IgD-negative memory B cell (primary cell): ENCODE data around the gene SMR3A. TPM values are rescaled to one million over a fixed set of nuclear protein-coding genes. Genes with fewer than 3 reads are reported as not detected.

Experiments
- H3K27ac Mint-ChIP-seq, 3 donors: one replicate each; pipeline ENCODE4 v1.8.0; 2020 to 2022; ENCODE audit warnings: mild to moderate bottlenecking in 3 of 3, mixed read lengths in 3 of 3, moderate library complexity in 1 of 3
- H3K27me3 Mint-ChIP-seq: one replicate; pipeline ENCODE4 v1.8.0; 2021; ENCODE audit warnings: mixed read lengths
- H3K36me3 Mint-ChIP-seq: one replicate; pipeline ENCODE4 v1.8.0; 2020; ENCODE audit warnings: mild to moderate bottlenecking, mixed read lengths
- H3K4me1 Mint-ChIP-seq, 3 donors: one replicate each; pipeline ENCODE4 v1.8.0; 2020 to 2022; ENCODE audit warnings: mixed read lengths in 3 of 3, mild to moderate bottlenecking in 1 of 3
- H3K4me3 Mint-ChIP-seq, 4 donors: one replicate each; pipeline ENCODE4 v1.8.0; 2020 to 2022; ENCODE audit warnings: mild to moderate bottlenecking in 4 of 4, mixed read lengths in 4 of 4, moderate library complexity in 3 of 4
- H3K9me3 Mint-ChIP-seq, 3 donors: one replicate each; pipeline ENCODE4 v1.8.0; 2020 to 2021; ENCODE audit warnings: mixed read lengths in 3 of 3, mild to moderate bottlenecking in 1 of 3
- polyA plus RNA-seq: library from polyadenylated mRNA; unstranded; fragments of 300-500 nt; fragmentation: Illumina TruSeq; gene quantifications from one replicate; pipeline ENCODE4 v1.2.3, GENCODE V29; 2021

SMR3A gene
- polyA plus RNA-seq: not detected

GRCh38 chr4:70360460-70360859, at the start of gene SMR3A:
Gene SMR3A (plus strand): TSS chr4:70360760. CDS start chr4:70362116, 1,356 bp downstream.
- peaks cover 0 to 5% (median 0%) of the 10 kb centered on the region in 3 donors for H3K4me1 Mint-ChIP-seq
- no peak within 1 kb of the TSS for H3K4me3 Mint-ChIP-seq
- H3K36me3 Mint-ChIP-seq: no peaks in the 10 kb centered on the region
- H3K9me3 Mint-ChIP-seq: peaks cover 0 to 11% (median 1%) of the 10 kb centered on the region in 3 donors
- H3K27me3 Mint-ChIP-seq: peaks cover 3% of the 10 kb centered on the region
- no peak within 1 kb of the TSS for H3K27ac Mint-ChIP-seq

GRCh38 chr4:70313736-70314135, 46.8 kb upstream of the SMR3A start:
- Mint-ChIP-seq H3K36me3 (no peaks in the 10 kb centered on the region), H3K27me3 (no peaks in the 10 kb centered on the region), H3K9me3 (peaks cover 0 to 3% (median 2%) of the 10 kb centered on the region in 3 donors), H3K4me1 (no peaks in the 10 kb centered on the region), H3K4me3 (no peak overlapping the region), H3K27ac (no peak overlapping the region)

GRCh38 chr4:70315928-70316327, 44.6 kb upstream of the SMR3A start:
- H3K36me3 Mint-ChIP-seq: no peaks in the 10 kb centered on the region
- H3K4me3 Mint-ChIP-seq: no peak overlapping the region
- peak overlapping the region in 1 of 3 donors; percentile 69 for H3K27ac Mint-ChIP-seq
- H3K9me3 Mint-ChIP-seq: peaks cover 0 to 2% (median 0%) of the 10 kb centered on the region in 3 donors
- no peaks in the 10 kb centered on the region for H3K27me3 Mint-ChIP-seq
- H3K4me1 Mint-ChIP-seq: no peaks in the 10 kb centered on the region

GRCh38 chr4:70326052-70326451, 34.5 kb upstream of the SMR3A start:
- Mint-ChIP-seq H3K27me3 (no peaks in the 10 kb centered on the region), H3K27ac (no peak overlapping the region), H3K4me1 (no peaks in the 10 kb centered on the region), H3K4me3 (no peak overlapping the region), H3K9me3 (peaks cover 0 to 4% (median 1%) of the 10 kb centered on the region in 3 donors), H3K36me3 (no peaks in the 10 kb centered on the region)

GRCh38 chr4:70334681-70335080, 25.9 kb upstream of the SMR3A start, which contains the start of gene CABS1:
Gene CABS1 (plus strand): TSS chr4:70334981. CDS start chr4:70335040, 59 bp downstream.
- Mint-ChIP-seq H3K36me3 (no peaks in the 10 kb centered on the region), H3K4me1 (no peaks in the 10 kb centered on the region), H3K4me3 (no peak within 1 kb of the TSS), H3K27me3 (no peaks in the 10 kb centered on the region), H3K9me3 (peaks cover 0 to 3% (median 1%) of the 10 kb centered on the region in 3 donors), H3K27ac (no peak within 1 kb of the TSS)

- Mint-ChIP-seq H3K4me3 (no peak overlapping the region), H3K9me3 (peaks cover 0 to 3% (median 1%) of the 10 kb centered on the region in 3 donors), H3K27ac (no peak overlapping the region), H3K36me3 (no peaks in the 10 kb centered on the region), H3K27me3 (no peaks in the 10 kb centered on the region), H3K4me1 (no peaks in the 10 kb centered on the region)
These were observed 24.5 kb upstream of the SMR3A start for GRCh38 chr4:70336043-70336442.

- no peaks in the 10 kb centered on the region for H3K27me3 Mint-ChIP-seq
- no peak overlapping the region for H3K27ac Mint-ChIP-seq
- H3K36me3 Mint-ChIP-seq: no peaks in the 10 kb centered on the region
- H3K4me1 Mint-ChIP-seq: no peaks in the 10 kb centered on the region
- no peak overlapping the region for H3K4me3 Mint-ChIP-seq
- peaks cover 0 to 3% (median 1%) of the 10 kb centered on the region in 3 donors for H3K9me3 Mint-ChIP-seq
These were observed 22.6 kb upstream of the SMR3A start for GRCh38 chr4:70337886-70338420.

- H3K4me3 Mint-ChIP-seq: no peak overlapping the region
- H3K4me1 Mint-ChIP-seq: no peaks in the 10 kb centered on the region
- H3K36me3 Mint-ChIP-seq: no peaks in the 10 kb centered on the region
- peaks cover 0 to 2% (median 0%) of the 10 kb centered on the region in 3 donors for H3K9me3 Mint-ChIP-seq
- no peak overlapping the region for H3K27ac Mint-ChIP-seq
- no peaks in the 10 kb centered on the region for H3K27me3 Mint-ChIP-seq
These were observed 4.4 kb upstream of the SMR3A start for GRCh38 chr4:70356185-70356584.

- Mint-ChIP-seq H3K4me1 (peaks cover 0 to 3% (median 0%) of the 10 kb centered on the region in 3 donors), H3K27me3 (peaks cover 1% of the 10 kb centered on the region), H3K27ac (no peak overlapping the region), H3K9me3 (peaks cover 0 to 5% (median 3%) of the 10 kb centered on the region in 3 donors), H3K36me3 (no peaks in the 10 kb centered on the region), H3K4me3 (no peak overlapping the region)
These were observed 1.4 kb upstream of the SMR3A start for GRCh38 chr4:70359115-70359661.

GRCh38 chr4:70364002-70364401, 3.4 kb downstream of the SMR3A start:
- no peak overlapping the region for H3K4me3 Mint-ChIP-seq
- peaks cover 3% of the 10 kb centered on the region for H3K27me3 Mint-ChIP-seq
- H3K4me1 Mint-ChIP-seq: peaks cover 0 to 5% (median 0%) of the 10 kb centered on the region in 3 donors
- H3K36me3 Mint-ChIP-seq: no peaks in the 10 kb centered on the region
- peaks cover 0 to 11% (median 1%) of the 10 kb centered on the region in 3 donors for H3K9me3 Mint-ChIP-seq
- no peak overlapping the region for H3K27ac Mint-ChIP-seq

GRCh38 chr4:70365479-70365878, 4.9 kb downstream of the SMR3A start:
- Mint-ChIP-seq H3K27me3 (peaks cover 3% of the 10 kb centered on the region), H3K9me3 (peaks cover 0 to 11% (median 1%) of the 10 kb centered on the region in 3 donors), H3K27ac (no peak overlapping the region), H3K4me1 (peaks cover 0 to 5% (median 0%) of the 10 kb centered on the region in 3 donors), H3K4me3 (no peak overlapping the region), H3K36me3 (no peaks in the 10 kb centered on the region)

GRCh38 chr4:70367813-70368212, 7.3 kb downstream of the SMR3A start:
- Mint-ChIP-seq H3K36me3 (no peaks in the 10 kb centered on the region), H3K9me3 (peaks cover 0 to 11% (median 4%) of the 10 kb centered on the region in 3 donors), H3K27ac (no peak overlapping the region), H3K4me1 (peaks cover 0 to 5% (median 0%) of the 10 kb centered on the region in 3 donors), H3K27me3 (peaks cover 3% of the 10 kb centered on the region), H3K4me3 (no peak overlapping the region)

GRCh38 chr4:70371987-70372386, 11.4 kb downstream of the SMR3A start:
- Mint-ChIP-seq H3K36me3 (no peaks in the 10 kb centered on the region), H3K9me3 (peaks cover 0 to 6% (median 4%) of the 10 kb centered on the region in 3 donors), H3K27ac (no peak overlapping the region), H3K27me3 (peaks cover 4% of the 10 kb centered on the region), H3K4me3 (no peak overlapping the region), H3K4me1 (no peaks in the 10 kb centered on the region)

GRCh38 chr4:70372760-70373159, 12.2 kb downstream of the SMR3A start:
- peaks cover 0 to 6% (median 4%) of the 10 kb centered on the region in 3 donors for H3K9me3 Mint-ChIP-seq
- H3K27me3 Mint-ChIP-seq: peaks cover 4% of the 10 kb centered on the region
- no peak overlapping the region for H3K27ac Mint-ChIP-seq
- no peaks in the 10 kb centered on the region for H3K36me3 Mint-ChIP-seq
- H3K4me1 Mint-ChIP-seq: no peaks in the 10 kb centered on the region
- no peak overlapping the region for H3K4me3 Mint-ChIP-seq

GRCh38 chr4:70380578-70380977, 20.0 kb downstream of the SMR3A start:
- peaks cover 0 to 2% (median 0%) of the 10 kb centered on the region in 3 donors for H3K9me3 Mint-ChIP-seq
- H3K27ac Mint-ChIP-seq: no peak overlapping the region
- no peaks in the 10 kb centered on the region for H3K36me3 Mint-ChIP-seq
- no peaks in the 10 kb centered on the region for H3K4me1 Mint-ChIP-seq
- H3K27me3 Mint-ChIP-seq: no peaks in the 10 kb centered on the region
- H3K4me3 Mint-ChIP-seq: no peak overlapping the region

GRCh38 chr4:70382691-70383181, 22.2 kb downstream of the SMR3A start, which contains the start of gene SMR3B:
Gene SMR3B (plus strand): TSS chr4:70383131. CDS start chr4:70384511, 1,380 bp downstream.
- no peaks in the 10 kb centered on the region for H3K9me3 Mint-ChIP-seq
- H3K36me3 Mint-ChIP-seq: no peaks in the 10 kb centered on the region
- no peak within 1 kb of the TSS for H3K4me3 Mint-ChIP-seq
- no peaks in the 10 kb centered on the region for H3K27me3 Mint-ChIP-seq
- H3K4me1 Mint-ChIP-seq: no peaks in the 10 kb centered on the region
- no peak within 1 kb of the TSS for H3K27ac Mint-ChIP-seq
